A204.1 (cell line): ENCODE results near the gene RGPD4.
"Not testable (repeated sequence)": the region's sequence is repeated elsewhere in the genome, so short reads cannot be mapped to it uniquely, and the experiment has no call there.

Source experiments
- FAIRE-seq: peaks from 2 replicates; lab custom pipeline; 2012; peaks lifted over from hg19 to GRCh38; lab: Jason Lieb, UNC

RGPD4 gene

GRCh38 chr2:107826749-107827148 lies at the start of gene RGPD4:
RGPD4 (plus strand) TSS chr2:107826892; CDS start chr2:107827014, 122 bp downstream.
- not testable (repeated sequence) for FAIRE-seq

- FAIRE-seq, result no peak
These were observed 48.7 kb upstream of the RGPD4 start for GRCh38 chr2:107777974-107778373.

- FAIRE-seq, result no peak
These were observed 40.9 kb upstream of the RGPD4 start for GRCh38 chr2:107785756-107786155.

- FAIRE-seq, result no peak
These were observed 35.9 kb upstream of the RGPD4 start for GRCh38 chr2:107790837-107791236.

DNA sequence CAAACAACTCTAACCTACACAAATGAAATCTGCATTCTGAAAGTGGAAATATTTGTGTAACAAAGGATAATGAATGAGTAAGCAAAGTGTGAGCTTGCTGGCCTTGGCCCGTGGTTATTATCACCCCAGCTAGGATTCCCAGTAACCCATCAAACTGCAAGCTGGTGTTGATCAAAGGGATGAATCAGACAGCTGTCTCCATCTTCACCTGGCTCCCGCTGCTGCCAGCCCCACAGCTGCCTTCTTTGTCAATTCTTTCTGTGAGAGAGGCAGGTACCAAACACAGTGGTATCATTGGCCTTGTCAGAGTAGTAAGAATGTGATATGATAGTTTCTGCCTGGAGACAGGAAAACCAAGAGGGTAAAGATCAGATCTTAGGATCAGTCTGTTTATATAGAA lies 25.2 kb upstream of the RGPD4 start:
- no peak for FAIRE-seq

- no peak for FAIRE-seq
These were observed 21.8 kb upstream of the RGPD4 start for GRCh38 chr2:107804608-107805498.

GRCh38 chr2:107806901-107807300 lies 19.8 kb upstream of the RGPD4 start:
- no peak for FAIRE-seq

DNA sequence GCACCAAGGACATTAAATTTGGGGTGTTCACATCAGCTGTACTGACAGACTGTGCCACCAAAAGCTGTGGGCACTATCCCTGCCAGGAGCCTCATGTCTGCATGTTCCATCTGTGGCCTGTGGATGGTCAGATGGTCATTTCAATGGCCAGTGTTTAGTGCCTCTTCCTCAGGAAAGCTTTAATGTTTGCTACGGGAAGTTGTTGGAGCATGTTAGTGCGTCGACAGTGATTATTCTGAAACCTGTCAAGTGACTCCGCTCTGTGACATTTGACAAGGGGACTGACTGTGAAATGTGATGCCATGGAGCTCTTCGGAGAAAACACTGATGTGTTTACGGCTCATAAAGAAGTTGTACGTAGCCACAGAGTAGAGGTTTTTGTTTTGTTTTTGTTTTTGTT lies 18.7 kb upstream of the RGPD4 start:
- FAIRE-seq, result no peak

GRCh38 chr2:107808959-107809358 lies 17.7 kb upstream of the RGPD4 start:
- FAIRE-seq, result no peak

GRCh38 chr2:107809835-107810234 lies 16.9 kb upstream of the RGPD4 start:
- no peak for FAIRE-seq

DNA sequence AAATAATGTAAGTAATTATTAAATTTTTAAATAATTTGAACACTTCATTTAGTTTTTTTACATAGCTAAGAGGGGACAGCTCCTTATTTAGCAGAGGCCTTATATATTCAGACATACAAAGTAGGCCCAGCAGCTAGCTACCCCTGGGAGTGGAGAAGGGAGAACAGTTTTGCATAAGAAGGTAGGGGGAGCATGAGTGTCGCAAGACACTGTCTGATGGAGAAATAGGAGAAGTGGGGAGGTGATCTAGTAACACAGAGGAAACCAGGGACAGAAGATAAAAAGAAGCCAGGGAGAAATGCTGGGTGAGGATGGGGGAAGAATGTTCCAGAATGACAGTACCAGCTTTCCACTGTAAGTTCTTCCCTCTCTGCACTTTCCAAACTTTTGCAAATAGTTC lies 16.0 kb upstream of the RGPD4 start:
- FAIRE-seq, result no peak

DNA sequence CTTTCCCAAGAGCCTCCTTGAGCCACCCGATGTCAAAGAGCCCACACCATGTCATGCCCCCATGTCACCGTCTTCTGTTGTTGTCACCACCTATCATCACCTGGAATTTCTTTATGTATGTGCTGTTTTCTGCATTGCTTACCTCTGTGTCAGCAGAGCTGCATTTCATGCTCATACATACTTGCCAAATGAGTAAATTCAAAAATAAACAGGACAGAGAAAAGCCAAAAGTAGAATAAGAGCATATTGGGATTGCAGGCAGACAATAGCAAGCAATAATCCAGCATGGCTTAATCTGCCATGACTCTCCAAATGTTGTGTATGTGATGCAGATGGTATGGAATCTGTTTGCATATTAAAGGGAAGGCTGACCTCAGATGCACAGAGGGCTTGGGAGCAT lies 15.3 kb upstream of the RGPD4 start:
- no peak for FAIRE-seq

DNA sequence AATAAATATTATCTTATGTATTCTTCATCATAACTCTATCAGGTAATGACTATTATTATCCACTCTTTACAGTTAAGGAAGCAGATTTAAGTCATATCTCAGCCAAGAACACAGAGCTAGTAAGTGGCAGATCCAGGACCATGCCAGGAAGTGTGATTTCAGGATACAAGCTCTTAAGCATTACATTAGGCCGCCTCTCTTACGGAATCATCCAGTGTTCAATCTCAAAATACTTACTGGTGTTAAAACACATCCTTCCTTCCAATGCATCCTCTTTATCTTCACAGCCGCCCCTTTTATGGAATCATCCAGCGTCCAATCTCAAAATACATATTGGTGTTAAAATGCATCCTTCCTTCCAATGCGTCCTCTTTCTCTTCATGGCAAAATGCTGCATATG lies 14.7 kb upstream of the RGPD4 start:
- FAIRE-seq, result no peak

DNA sequence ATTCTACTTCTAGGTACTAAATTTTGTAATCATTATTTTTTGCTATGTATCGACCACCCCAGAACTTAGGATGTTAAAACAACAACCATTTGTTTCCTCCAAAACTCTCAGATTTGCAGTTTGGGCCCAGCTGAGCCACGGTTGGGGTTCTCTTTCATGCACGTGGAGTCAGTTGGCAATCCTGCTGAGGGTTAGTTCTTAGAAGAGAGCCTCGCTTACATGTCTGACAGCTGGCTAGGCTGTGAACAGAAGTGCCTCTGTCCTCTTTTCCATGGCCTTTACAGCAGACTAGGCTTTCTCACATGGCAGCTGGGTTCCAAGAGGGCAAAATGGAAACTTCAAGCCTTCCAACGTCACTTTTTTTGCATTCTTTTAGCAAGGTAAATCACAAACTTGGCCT lies 9.3 kb upstream of the RGPD4 start:
- no peak for FAIRE-seq

DNA sequence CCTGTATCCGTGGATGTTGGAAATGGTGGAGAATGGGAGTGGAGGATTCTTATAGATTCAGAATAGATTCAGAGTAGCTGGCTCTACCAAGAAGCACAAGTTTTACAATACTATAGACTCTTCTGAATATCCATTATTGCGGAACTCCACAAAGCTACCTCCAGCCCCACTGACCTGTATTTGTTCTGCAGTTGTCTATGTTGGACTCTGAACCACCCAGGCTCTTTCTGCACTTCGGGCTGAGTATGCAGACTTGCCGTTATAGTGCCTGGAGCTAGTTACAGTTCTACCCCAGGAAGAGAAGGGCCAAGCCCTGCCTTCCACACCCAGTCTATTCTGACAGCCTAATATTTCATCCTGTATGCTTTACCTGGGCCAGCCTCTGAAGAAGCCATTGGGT lies 4.4 kb upstream of the RGPD4 start:
- no peak for FAIRE-seq

- no peak for FAIRE-seq
These were observed 2.1 kb upstream of the RGPD4 start for GRCh38 chr2:107824451-107825205.

DNA sequence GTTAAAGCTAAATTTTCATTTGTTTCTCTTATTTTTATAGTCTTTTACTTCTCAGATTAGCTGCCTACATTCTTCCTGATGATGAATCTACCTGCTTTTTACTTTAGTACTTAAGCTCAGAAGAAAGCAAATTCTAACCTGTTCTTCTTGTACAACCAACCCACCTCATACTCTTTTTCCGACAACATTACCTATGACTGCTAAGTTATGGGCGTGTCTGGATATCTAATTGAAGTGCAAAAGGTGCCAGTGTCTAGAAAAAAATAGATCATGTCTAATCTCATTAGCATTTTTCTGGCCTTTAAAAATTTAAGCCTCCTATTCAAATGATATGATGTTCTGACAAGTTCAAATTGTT lies 1.5 kb upstream of the RGPD4 start:
- FAIRE-seq, result no peak

GRCh38 chr2:107829514-107829913 lies 2.8 kb downstream of the RGPD4 start:
- not testable (repeated sequence) for FAIRE-seq

DNA sequence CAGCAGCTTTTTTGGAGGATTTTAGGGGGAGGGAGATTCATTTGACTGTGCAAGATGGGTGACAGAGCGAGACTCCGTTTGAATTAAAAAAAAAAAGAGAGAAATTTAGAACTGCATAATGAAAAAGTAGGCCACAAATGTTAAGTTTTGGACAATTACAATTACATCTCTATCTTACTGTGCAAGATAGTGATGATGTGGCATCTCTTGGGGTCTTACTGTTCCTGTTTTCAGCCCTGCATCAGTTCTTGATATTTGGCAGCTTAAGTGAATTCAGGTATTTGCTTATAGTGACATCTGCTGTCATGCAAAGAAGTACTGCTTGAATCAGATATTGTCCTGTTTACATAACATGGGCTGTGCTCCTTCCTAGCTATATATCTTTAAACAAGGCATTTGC lies 6.5 kb downstream of the RGPD4 start:
- FAIRE-seq, result not testable (repeated sequence)

DNA sequence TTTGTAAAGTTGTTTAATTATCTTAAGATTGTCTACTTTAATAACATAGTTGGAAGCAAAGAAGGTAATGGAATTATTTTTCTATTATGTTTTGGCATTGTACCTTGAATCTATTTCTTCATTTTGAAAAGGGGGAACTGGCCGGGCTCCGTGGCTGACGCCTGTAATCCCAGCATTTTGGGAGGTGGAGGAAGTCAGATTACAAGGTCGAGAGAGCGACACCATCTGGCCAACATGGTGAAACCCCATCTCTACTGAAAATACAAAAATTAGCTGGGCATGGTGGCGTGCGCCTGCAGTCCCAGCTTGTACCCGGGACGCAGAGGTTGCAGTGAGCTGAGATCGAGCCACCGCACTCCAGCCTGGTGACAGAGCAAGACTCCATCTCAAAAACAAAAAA lies 6.9 kb downstream of the RGPD4 start:
- FAIRE-seq, result not testable (repeated sequence)

- not testable (repeated sequence) for FAIRE-seq
These were observed 89.4 kb downstream of the RGPD4 start for GRCh38 chr2:107916121-107916520.

GRCh38 chr2:107916696-107917370 lies 90.1 kb downstream of the RGPD4 start:
- not testable (repeated sequence) for FAIRE-seq

DNA sequence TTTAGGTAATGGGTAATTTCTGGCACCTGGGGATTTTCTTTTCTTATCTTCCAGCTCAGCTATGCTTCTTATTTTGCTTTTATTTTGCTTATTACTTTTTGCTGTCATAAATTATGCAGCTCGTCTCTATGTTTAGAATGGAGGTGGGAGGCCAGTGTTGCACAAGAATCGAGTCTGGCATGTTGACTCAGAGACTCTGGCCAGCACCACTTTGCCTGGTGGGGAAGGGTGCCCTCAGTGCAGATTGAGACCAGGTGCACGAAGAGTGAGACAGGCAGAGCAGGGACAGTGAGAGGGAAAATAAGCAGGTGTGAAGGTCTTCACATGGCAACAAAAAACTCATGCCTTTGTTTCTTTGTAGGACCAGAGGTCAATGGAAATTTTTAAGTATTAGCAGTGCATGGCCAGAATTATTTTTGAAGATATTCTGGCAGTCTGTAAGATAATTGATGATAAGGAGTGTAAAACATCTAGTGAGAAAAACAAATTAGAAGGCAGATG lies 100.4 kb downstream of the RGPD4 start:
- no peak for FAIRE-seq
